ENCODE results near the gene C7orf33.
"Not testable (repeated sequence)": the region's sequence is repeated elsewhere in the genome, so short reads cannot be mapped to it uniquely, and the experiment has no call there.

The C7orf33 gene

GRCh38 chr7:148580446-148580845, 10.1 kb upstream of the C7orf33 start:
- DNase-seq (ENCODE audit: low read depth in 3 of 3): no peak

- DNase-seq (ENCODE audit: low read depth in 3 of 3): no peak
Observed at GRCh38 chr7:148581624-148582023, 8.9 kb upstream of the C7orf33 start.

- DNase-seq (ENCODE audit: low read depth in 3 of 3): no peak
Observed at GRCh38 chr7:148584154-148584827, 6.3 kb upstream of the C7orf33 start.

- DNase-seq (ENCODE audit: low read depth in 3 of 3): no peak
Observed at GRCh38 chr7:148585399-148585798, 5.2 kb upstream of the C7orf33 start.

GRCh38 chr7:148587076-148587475, 3.5 kb upstream of the C7orf33 start:
- no peak for DNase-seq (ENCODE audit: low read depth in 3 of 3)

GRCh38 chr7:148588168-148588567, 2.4 kb upstream of the C7orf33 start:
- no peak for DNase-seq (ENCODE audit: low read depth in 3 of 3)

- DNase-seq (ENCODE audit: low read depth in 3 of 3): no peak
Observed at GRCh38 chr7:148588670-148589131, 1.9 kb upstream of the C7orf33 start.

- no peak for DNase-seq (ENCODE audit: low read depth in 3 of 3)
Observed at GRCh38 chr7:148589640-148590039, 926 bp upstream of the C7orf33 start.

GRCh38 chr7:148596354-148596753, 5.8 kb downstream of the C7orf33 start:
- DNase-seq (ENCODE audit: low read depth in 3 of 3): not testable (repeated sequence)

GRCh38 chr7:148598351-148598750, 7.8 kb downstream of the C7orf33 start:
- DNase-seq (ENCODE audit: low read depth in 3 of 3): no peak

- DNase-seq (ENCODE audit: low read depth in 3 of 3): no peak
Observed at GRCh38 chr7:148605350-148605749, 14.8 kb downstream of the C7orf33 start.

GRCh38 chr7:148607151-148607661, 16.6 kb downstream of the C7orf33 start:
- DNase-seq (ENCODE audit: low read depth in 3 of 3): no peak

- DNase-seq (ENCODE audit: low read depth in 3 of 3): no peak
Observed at GRCh38 chr7:148609045-148609725, 18.6 kb downstream of the C7orf33 start.

GRCh38 chr7:148611692-148612091, 21.1 kb downstream of the C7orf33 start:
- DNase-seq (ENCODE audit: low read depth in 3 of 3): no peak

GRCh38 chr7:148615085-148615730, 24.6 kb downstream of the C7orf33 start:
- no peak for DNase-seq (ENCODE audit: low read depth in 3 of 3)

GRCh38 chr7:148620749-148621359, 30.3 kb downstream of the C7orf33 start:
- no peak for DNase-seq (ENCODE audit: low read depth in 3 of 3)

- no peak for DNase-seq (ENCODE audit: low read depth in 3 of 3)
Observed at GRCh38 chr7:148621563-148621962, 31.0 kb downstream of the C7orf33 start.

GRCh38 chr7:148622887-148623585, 32.5 kb downstream of the C7orf33 start:
- DNase-seq (ENCODE audit: low read depth in 3 of 3): no peak

- no peak for DNase-seq (ENCODE audit: low read depth in 3 of 3)
Observed at GRCh38 chr7:148623586-148624282, 33.2 kb downstream of the C7orf33 start.

- no peak for DNase-seq (ENCODE audit: low read depth in 3 of 3)
Observed at GRCh38 chr7:148624735-148625134, 34.2 kb downstream of the C7orf33 start.

GRCh38 chr7:148625342-148625741, 34.8 kb downstream of the C7orf33 start:
- no peak for DNase-seq (ENCODE audit: low read depth in 3 of 3)

All from stimulated activated CD4-positive, alpha-beta T cell treated with anti-CD3 and anti-CD28 coated beads, TNF-alpha, amount 100 ng/mL, for 4 hours (primary cell).